GM06990 (cell line): ENCODE results near the gene PACRG.

Experiments used
- DNase-seq: peaks from one replicate; pipeline ENCODE4 v3.0.0-alpha.2; 2011; ENCODE audit not compliant: insufficient read length; ENCODE audit errors: extremely low read depth
- H3K27me3 ChIP-seq: replicated peaks from 2 replicates; pipeline ENCODE4 v1.6.0; 2011; ENCODE audit warnings: low read length; ENCODE audit not compliant: control insufficient read depth, insufficient read depth
- H3K36me3 ChIP-seq: 2 replicates; pipeline ENCODE4 v1.5.1; 2011; ENCODE audit warnings: low read length; ENCODE audit not compliant: control insufficient read depth, insufficient read depth
- H3K4me3 ChIP-seq: replicated peaks from 2 replicates; pipeline ENCODE4 v1.5.1; 2011; ENCODE audit warnings: low read depth, mild to moderate bottlenecking, control low read depth, low read length
- TF ChIP-seq, protein P1 (sequence below): IDR thresholded peaks from 2 replicates; pipeline ENCODE4 v1.5.1; 2011; ENCODE audit warnings: low read length, control low read depth, mild to moderate bottlenecking, inconsistent platforms; ENCODE audit not compliant: insufficient read depth, poor library complexity, severe bottlenecking

PACRG gene

DNA sequence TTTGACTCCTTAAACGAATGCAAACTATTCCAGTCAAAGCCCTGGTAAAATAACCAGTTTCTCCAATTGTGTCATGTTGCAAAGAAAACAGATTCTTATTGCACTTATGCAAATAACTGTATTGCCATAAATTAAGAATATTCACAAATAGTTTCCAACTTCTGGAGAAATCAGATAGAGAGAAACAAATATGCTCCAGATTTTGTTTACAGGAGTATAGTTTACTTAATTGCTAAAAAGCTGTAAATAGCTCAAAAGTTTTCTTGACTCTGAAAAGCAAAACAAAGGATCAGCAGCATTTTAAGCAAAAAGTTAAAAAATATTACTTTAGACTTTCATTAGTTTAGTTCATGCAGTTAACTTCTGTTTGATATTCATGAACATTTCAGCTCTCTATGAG, 304.2 kb downstream of the PACRG start:
- no peak overlapping the region for H3K4me3 ChIP-seq
- TF ChIP-seq, protein P1, sequence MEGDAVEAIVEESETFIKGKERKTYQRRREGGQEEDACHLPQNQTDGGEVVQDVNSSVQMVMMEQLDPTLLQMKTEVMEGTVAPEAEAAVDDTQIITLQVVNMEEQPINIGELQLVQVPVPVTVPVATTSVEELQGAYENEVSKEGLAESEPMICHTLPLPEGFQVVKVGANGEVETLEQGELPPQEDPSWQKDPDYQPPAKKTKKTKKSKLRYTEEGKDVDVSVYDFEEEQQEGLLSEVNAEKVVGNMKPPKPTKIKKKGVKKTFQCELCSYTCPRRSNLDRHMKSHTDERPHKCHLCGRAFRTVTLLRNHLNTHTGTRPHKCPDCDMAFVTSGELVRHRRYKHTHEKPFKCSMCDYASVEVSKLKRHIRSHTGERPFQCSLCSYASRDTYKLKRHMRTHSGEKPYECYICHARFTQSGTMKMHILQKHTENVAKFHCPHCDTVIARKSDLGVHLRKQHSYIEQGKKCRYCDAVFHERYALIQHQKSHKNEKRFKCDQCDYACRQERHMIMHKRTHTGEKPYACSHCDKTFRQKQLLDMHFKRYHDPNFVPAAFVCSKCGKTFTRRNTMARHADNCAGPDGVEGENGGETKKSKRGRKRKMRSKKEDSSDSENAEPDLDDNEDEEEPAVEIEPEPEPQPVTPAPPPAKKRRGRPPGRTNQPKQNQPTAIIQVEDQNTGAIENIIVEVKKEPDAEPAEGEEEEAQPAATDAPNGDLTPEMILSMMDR, result no peak
- no peaks in the 10 kb centered on the region for H3K36me3 ChIP-seq
- H3K27me3 ChIP-seq, result no peaks in the 10 kb centered on the region
- DNase-seq, result no peak

DNA sequence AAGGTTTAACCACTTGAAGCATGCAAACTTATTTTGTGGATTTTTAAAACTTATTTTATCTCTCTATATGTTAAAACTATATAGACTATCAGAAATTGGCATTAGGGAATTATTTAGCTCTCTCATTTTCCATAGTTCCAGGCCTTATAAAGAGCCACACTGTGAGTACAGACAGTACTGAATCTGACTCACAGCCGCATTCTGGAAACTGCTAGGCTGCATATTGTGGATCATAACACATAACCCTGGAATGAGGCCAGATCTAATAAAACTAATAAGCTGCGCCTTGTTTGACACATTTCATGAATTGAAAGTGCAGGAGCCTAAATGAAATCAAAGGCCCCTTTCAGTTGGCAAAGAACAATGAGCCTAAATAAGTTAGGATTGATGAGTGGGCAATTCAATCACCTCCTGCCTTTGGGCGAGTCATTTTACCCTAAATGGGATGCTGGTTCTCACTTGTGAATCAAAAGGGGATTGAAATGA, 308.4 kb downstream of the PACRG start:
- DNase-seq, result no peak
- no peak overlapping the region for H3K4me3 ChIP-seq
- TF ChIP-seq, protein P1, result no peak
- no peaks in the 10 kb centered on the region for H3K27me3 ChIP-seq
- H3K36me3 ChIP-seq, result no peaks in the 10 kb centered on the region

DNA sequence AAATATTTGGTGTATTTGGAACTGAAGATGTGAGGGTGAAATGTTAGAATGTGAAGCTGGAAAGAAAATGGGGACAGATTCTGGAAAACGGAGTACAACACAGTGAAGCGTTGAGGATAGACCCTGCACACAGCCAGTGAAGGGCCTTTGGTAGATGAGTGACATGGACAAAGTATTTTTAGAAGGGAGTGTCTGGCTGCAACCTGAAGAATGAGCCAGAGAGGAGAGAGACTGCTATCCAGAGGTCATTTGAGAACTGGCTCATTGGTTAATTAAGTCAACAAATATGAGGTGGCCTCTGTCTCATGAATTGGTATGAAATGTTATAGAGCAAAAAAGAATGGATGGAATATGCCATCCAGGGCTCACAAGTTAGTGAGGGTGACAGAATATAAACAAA, 310.5 kb downstream of the PACRG start:
- H3K27me3 ChIP-seq, result no peaks in the 10 kb centered on the region
- no peak overlapping the region for H3K4me3 ChIP-seq
- TF ChIP-seq, protein P1, result no peak
- no peaks in the 10 kb centered on the region for H3K36me3 ChIP-seq
- DNase-seq, result no peak

DNA sequence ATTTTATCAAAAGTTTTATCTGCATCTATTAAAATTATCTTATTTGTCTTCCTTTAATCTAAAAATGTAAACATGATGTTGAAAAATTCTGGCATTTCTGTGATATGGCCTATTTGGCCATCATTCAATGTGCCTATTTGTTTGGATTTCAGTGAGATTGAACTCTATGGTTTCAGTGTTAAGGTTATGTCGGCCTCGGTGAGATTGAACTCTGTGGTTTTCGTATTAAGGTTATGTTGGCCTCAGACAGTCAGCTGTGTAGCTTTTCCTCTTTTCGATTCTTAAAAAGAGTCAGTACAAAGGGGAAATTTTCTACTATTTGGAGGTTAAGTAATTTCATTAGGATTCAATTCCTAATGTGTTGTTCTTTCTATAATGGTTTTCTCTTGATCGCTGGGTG, 320.6 kb downstream of the PACRG start:
- no peaks in the 10 kb centered on the region for H3K27me3 ChIP-seq
- DNase-seq, result no peak
- TF ChIP-seq, protein P1, result no peak
- no peak overlapping the region for H3K4me3 ChIP-seq
- H3K36me3 ChIP-seq, result no peaks in the 10 kb centered on the region

DNA sequence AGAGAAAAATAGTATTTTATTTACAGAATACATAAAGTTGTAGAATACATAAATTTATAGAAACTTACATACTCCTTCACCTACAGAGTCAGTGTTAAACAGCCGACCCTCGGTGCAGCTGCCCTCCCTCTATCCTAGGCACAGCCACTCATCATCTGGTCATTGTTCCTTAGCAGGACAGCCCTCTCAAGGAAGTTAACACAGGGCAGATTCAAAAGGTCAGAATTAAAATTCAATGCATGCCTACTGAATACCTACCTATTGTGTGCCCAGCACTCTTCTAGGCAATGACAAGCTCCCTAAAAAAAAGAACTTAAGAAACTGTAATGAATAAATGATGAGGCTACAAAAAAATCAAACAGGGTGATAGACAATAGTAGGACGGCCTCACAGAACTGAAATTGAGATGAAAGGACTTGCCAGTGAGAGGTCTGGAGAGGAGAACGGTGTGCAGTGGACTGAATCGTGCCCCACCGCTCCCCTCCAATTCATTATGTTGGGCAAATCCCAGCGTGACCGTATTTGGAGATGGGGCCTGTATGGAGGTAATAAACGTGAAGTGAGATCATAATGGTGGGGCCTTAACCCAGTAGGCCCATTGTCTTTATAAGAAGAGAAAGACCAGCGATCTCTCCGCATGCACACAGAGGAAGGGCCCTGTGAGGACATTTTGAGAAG, 326.0 kb downstream of the PACRG start:
- Histone ChIP-seq H3K36me3 (no peaks in the 10 kb centered on the region), H3K27me3 (no peaks in the 10 kb centered on the region), H3K4me3 (no peak overlapping the region)
- TF ChIP-seq, protein P1, result no peak
- DNase-seq, result no peak

DNA sequence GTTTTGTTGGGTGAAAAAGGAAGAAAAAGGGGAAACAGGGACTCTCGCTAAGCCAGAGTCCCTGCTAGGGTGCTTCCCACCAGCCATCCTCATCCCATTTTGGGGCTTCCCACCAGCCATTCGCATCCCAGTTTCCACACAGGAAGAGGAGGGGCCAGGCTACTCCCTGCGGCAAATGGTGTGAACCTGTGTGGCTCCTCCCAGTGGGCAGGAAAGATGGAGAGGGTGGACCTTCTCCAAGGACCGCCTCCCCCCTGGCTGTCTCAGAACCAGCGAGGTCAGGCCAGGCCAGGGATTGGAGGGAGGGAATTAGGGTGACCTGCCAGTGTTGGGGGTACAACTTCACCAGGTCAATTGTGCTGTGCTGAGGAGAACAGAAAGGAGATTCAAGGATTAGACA, 326.9 kb downstream of the PACRG start:
- H3K4me3 ChIP-seq, result no peak overlapping the region
- H3K36me3 ChIP-seq, result no peaks in the 10 kb centered on the region
- TF ChIP-seq, protein P1, result no peak
- no peaks in the 10 kb centered on the region for H3K27me3 ChIP-seq
- DNase-seq, result no peak
